Measurements from ENCODE around the gene CTRB2.

The CTRB2 gene

DNA sequence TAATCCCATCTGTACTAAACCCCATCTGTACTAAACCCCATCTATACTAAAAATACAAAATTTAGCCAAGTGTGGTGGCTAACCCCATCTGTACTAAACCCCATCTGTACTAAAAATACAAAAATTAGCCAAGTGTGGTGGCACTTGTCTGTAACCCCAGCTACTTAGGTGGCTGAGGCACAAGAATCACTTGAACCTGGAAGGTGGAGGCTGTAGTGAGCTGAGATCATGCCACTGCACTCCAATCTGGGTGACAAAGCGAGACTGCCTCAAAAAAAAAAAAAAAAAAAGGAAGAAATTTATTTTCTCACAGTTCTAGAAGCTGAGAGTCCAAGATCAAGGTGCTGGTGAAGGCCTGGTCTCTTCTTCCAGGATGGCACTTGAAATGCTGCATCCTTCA, 46.6 kb downstream of the CTRB2 start:
- DNase-seq, result no peak

Data from right kidney (tissue), 1 donor.